Measurements from ENCODE around the gene HOOK1. TPM values are rescaled to one million over a fixed set of nuclear protein-coding genes. Genes with fewer than 3 reads are reported as not detected.
A peak's percentile ranks its signal among the peaks of the same experiment; 100 is the strongest.

Gene HOOK1
- polyA plus RNA-seq, 1 donor (not counting 4 experiments of a cell fraction or from before 2014, with no cell fraction given), result 12.7 TPM

GRCh38 chr1:59915516-59915915 is 100.8 kb downstream of the HOOK1 start:
- DNase-seq (ENCODE audit: low read depth, low spot score) (no peak), FAIRE-seq (peak; percentile 58)
- H4K20me1 ChIP-seq (ENCODE audit: control insufficient read depth, extremely low read depth, insufficient read depth, low read length), result no peaks in the 10 kb centered on the region
- H3K9ac ChIP-seq (ENCODE audit: control insufficient read depth, extremely low read depth, insufficient read depth, low read length), result no peak overlapping the region
- H3K4me3 ChIP-seq (ENCODE audit: control insufficient read depth in 2 of 3, extremely low read depth in 1 of 3, insufficient read depth in 2 of 3, low read depth in 1 of 3, low read length in 3 of 3), result no peak overlapping the region
- no peaks in the 10 kb centered on the region for H3K27me3 ChIP-seq (ENCODE audit: control insufficient read depth, extremely low read depth, insufficient read depth, low read length)
- H2AFZ ChIP-seq (ENCODE audit: control insufficient read depth, low read length), result peak overlapping the region; percentile 4
- no peak for TF ChIP-seq CTCF (optimal IDR thresholded peaks at IDR 0.05 in 1 of 3, IDR thresholded peaks at IDR 0.05 in 1 of 3, conservative IDR thresholded peaks at IDR 0.05 in 1 of 3; ENCODE audit: extremely low read depth in 1 of 3, insufficient read depth in 2 of 3, low read length in 3 of 3)
- no peak for TF ChIP-seq EZH2 (IDR thresholded peaks at IDR 0.05; ENCODE audit: low read length)
- no peaks in the 10 kb centered on the region for H3K79me2 ChIP-seq (ENCODE audit: control insufficient read depth, insufficient read depth, low read length)
- no peaks in the 10 kb centered on the region for H3K36me3 ChIP-seq (ENCODE audit: control insufficient read depth in 2 of 2, extremely low read depth in 1 of 2, insufficient read depth in 2 of 2, low read length in 2 of 2)
- no peaks in the 10 kb centered on the region for H3K9me3 ChIP-seq (ENCODE audit: control insufficient read depth, low read depth, low read length)
- no peak overlapping the region for H3K4me2 ChIP-seq (ENCODE audit: control insufficient read depth, extremely low read depth, insufficient read depth, low read depth, low read length)
- dilution Hi-C loops (cut with MboI; ENCODE audit: extremely low pct_ligation_motif_present, low sequenced_read_pairs), result no loop called here
- peaks cover 15% of the 10 kb centered on the region for H3K4me1 ChIP-seq (ENCODE audit: control insufficient read depth, extremely low read depth, insufficient read depth, low read length)
- no peak overlapping the region for H3K27ac ChIP-seq (ENCODE audit: control insufficient read depth, insufficient read depth, low read length)
- no peaks in the 10 kb centered on the region for H3K9me1 ChIP-seq (ENCODE audit: control insufficient read depth, extremely low read depth, insufficient read depth, low read length)

GRCh38 chr1:59917026-59917784 is 102.5 kb downstream of the HOOK1 start:
- no peak for FAIRE-seq
- Histone ChIP-seq H3K4me1 (ENCODE audit: control insufficient read depth, extremely low read depth, insufficient read depth, low read length) (peaks cover 15% of the 10 kb centered on the region), H3K9me1 (ENCODE audit: control insufficient read depth, extremely low read depth, insufficient read depth, low read length) (no peaks in the 10 kb centered on the region), H2AFZ (ENCODE audit: control insufficient read depth, low read length) (no peak overlapping the region), H3K4me3 (ENCODE audit: control insufficient read depth in 2 of 3, extremely low read depth in 1 of 3, insufficient read depth in 2 of 3, low read depth in 1 of 3, low read length in 3 of 3) (no peak overlapping the region), H3K79me2 (ENCODE audit: control insufficient read depth, insufficient read depth, low read length) (no peaks in the 10 kb centered on the region), H3K4me2 (ENCODE audit: control insufficient read depth, extremely low read depth, insufficient read depth, low read depth, low read length) (no peak overlapping the region), H3K36me3 (ENCODE audit: control insufficient read depth in 2 of 2, extremely low read depth in 1 of 2, insufficient read depth in 2 of 2, low read length in 2 of 2) (no peaks in the 10 kb centered on the region), H3K9ac (ENCODE audit: control insufficient read depth, extremely low read depth, insufficient read depth, low read length) (no peak overlapping the region), H3K27me3 (ENCODE audit: control insufficient read depth, extremely low read depth, insufficient read depth, low read length) (no peaks in the 10 kb centered on the region), H3K9me3 (ENCODE audit: control insufficient read depth, low read depth, low read length) (no peaks in the 10 kb centered on the region), H4K20me1 (ENCODE audit: control insufficient read depth, extremely low read depth, insufficient read depth, low read length) (no peaks in the 10 kb centered on the region), H3K27ac (ENCODE audit: control insufficient read depth, insufficient read depth, low read length) (no peak overlapping the region)
- no peak for DNase-seq (ENCODE audit: low read depth, low spot score)
- no peak for TF ChIP-seq CTCF (optimal IDR thresholded peaks at IDR 0.05 in 1 of 3, IDR thresholded peaks at IDR 0.05 in 1 of 3, conservative IDR thresholded peaks at IDR 0.05 in 1 of 3; ENCODE audit: extremely low read depth in 1 of 3, insufficient read depth in 2 of 3, low read length in 3 of 3)
- no peak for TF ChIP-seq EZH2 (IDR thresholded peaks at IDR 0.05; ENCODE audit: low read length)
- dilution Hi-C loops (cut with MboI; ENCODE audit: extremely low pct_ligation_motif_present, low sequenced_read_pairs), result no loop called here

Measured in keratinocyte (primary cell).